HG02623 (cell line): ENCODE data around the gene ZNF331.

Experiments used
- ATAC-seq: cut with Tn5 transposase; IDR thresholded peaks from one replicate; pipeline ENCODE4 v1.9.1; 2021; ENCODE audit warnings: moderate library complexity; ENCODE audit not compliant: unreplicated experiment

ZNF331 gene

GRCh38 chr19:53571339-53571738, 33.4 kb downstream of the ZNF331 start:
- ATAC-seq = no peak

GRCh38 chr19:53576941-53577653, 39.2 kb downstream of the ZNF331 start:
- ATAC-seq = no peak

GRCh38 chr19:53577968-53578367, 40.0 kb downstream of the ZNF331 start:
- ATAC-seq = no peak

DNA sequence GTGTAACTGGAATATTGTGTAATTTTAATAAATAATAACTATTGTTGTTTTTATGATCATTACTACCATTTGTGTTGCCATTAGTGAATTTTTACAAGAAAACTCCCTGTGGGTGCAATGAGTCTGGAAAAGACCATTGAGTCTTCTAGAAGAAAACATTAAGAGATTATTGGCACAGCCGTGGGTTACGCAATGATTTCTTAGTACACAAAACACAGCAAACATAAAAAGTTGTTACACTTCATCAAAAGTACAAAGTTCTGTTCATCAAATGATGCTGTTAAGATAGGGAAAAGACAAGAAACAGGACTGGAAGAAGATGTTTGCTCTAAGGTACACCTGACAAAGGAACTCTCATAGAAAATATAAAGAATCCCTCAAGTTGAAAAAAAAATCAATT, 41.6 kb downstream of the ZNF331 start:
- ATAC-seq = no peak

- no peak for ATAC-seq
These were observed 43.2 kb downstream of the ZNF331 start for GRCh38 chr19:53580871-53581835.

GRCh38 chr19:53581871-53582279, 43.9 kb downstream of the ZNF331 start:
- no peak for ATAC-seq

GRCh38 chr19:53583181-53583580, 45.2 kb downstream of the ZNF331 start:
- ATAC-seq = no peak

- no peak for ATAC-seq
These were observed 48.3 kb downstream of the ZNF331 start for GRCh38 chr19:53586277-53586691.

GRCh38 chr19:53594811-53595509, 57.0 kb downstream of the ZNF331 start:
- ATAC-seq = no peak

- no peak for ATAC-seq
These were observed 57.5 kb downstream of the ZNF331 start for GRCh38 chr19:53595510-53595867.

- ATAC-seq = no peak
These were observed 58.1 kb downstream of the ZNF331 start for GRCh38 chr19:53596056-53596455.

GRCh38 chr19:53597023-53597422, 59.1 kb downstream of the ZNF331 start:
- ATAC-seq = no peak

DNA sequence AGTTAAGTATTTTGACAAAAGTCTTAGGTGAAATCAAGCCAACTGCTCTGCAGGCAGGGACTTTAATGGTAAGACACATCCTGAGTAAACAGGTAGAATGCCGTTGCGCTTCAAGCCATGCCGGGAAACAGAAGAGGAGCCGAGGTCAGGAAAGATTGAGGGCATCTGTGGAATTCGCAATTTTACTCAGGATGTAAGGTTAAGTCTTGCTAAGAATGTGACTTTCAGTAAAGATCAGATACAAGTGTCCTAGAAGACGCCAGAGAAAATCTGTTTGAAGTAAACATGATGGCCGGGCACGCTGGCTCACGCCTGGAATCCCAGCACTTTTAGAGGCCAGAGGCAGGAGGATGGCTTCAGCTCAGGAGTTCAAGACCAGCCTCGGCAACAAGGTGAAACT, 60.4 kb downstream of the ZNF331 start:
- ATAC-seq = no peak

DNA sequence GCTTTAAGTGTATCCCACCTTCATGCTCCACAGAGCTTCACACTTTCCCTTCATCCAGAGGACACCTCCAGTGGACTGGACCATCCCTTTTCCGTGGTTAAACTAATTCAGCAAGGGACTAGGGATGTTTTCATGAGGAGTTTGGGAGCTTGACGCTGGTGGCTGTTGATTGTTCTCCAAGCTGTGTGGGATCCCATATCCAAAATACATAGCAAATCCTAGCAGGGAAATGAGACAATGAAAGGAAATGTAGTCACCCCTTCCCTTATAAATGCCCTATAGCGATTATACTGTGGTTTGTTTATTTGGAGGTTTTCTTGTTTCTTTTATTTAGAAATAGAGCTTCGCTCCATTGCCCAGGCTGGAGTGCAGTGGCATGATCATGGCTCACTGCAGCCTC, 62.3 kb downstream of the ZNF331 start:
- ATAC-seq = no peak

GRCh38 chr19:53606031-53606430, 68.1 kb downstream of the ZNF331 start:
- no peak for ATAC-seq

DNA sequence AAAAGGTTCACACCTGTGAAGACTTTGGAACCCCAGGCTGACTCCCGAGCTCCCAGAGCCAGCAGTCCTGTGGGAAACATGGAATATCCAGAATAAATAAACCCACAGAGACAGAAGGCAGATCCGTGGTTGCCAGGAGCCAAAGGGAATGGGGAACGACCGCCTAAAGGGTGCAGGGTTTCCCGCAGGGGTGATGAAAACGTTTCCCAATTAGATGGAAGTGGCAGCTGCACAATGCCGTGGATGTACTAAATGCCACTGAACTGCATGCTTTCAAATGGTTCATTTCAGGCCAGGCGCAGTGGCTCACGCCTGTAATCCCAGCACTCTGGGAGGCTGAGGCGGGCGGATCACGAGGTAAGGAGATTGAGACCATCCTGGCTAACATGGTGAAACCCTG, 70.4 kb downstream of the ZNF331 start:
- ATAC-seq = no peak

DNA sequence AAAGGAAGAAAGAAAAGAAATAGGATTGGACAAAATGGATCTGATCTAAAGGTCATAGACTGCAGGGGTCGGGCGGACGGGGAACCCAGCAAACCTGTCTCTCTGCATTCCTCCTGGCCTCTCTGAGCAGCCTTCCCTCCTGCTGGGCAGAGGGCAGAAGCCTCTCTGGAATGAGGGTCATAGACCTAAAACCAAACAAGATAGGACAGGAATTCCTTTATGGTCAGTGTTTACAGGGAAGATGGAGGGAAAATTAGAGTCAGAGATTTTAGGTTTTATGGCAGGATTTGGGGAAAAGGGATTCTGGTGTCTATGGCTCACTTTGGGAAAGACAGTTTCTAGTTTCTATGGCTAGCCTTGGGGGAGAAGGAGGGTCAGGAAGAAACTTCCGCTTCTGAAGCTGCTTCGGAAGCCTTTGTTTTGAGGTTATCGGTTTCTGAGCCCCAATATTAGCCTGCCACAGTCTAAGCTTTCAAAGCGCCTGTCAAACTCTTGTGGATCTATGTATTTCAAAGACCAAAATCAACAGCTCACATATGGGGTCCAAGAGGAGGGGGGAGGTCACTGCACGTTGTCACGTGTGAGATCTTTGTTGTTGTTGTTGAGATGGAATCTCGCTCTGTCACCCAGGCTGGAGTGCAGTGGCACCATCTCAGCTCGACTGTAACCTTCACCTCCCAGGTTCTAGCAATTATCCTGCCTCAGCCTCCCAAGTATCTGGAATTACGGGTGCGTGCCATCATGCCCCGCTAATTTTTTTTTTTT, 75.0 kb downstream of the ZNF331 start:
- ATAC-seq = no peak

DNA sequence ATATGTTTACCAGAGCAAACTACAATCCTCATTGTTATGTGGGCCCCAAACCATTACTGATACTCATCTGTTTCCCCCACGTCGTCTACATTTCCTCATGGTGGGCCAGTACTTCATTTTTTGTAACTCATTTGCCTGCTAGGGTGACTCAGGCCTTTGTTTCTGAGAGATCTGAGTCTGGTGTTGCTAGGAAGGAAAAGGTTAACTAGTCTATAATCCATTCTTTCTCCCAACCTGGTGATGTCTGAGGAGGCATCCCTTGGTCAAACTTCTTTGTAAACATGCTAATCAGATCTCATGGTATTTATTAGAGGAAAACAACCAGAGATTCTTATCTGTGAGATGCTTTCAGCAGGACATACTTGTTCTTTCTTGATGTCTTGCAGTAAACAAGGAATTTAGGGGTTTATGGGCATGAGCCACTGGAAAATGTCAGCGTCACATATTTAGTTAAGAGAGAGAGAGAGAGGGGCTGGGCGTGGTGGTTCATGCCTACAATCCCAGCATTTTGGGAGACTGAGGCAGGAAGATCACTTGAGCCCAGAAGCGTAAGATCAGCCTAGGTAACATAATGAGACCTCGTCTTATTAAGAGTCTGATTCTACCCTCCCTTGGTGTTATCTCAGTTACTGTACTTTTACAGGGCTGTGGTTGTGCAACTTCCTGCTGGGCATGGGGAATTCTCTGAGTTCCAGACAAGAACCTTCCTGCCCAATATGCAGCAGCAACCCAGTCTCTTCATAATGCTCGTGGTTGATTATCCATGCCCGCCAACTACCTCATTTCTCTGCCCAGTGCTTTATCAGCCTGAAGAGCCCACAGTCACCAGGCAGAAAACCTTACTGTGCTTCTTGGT, 84.2 kb downstream of the ZNF331 start:
- ATAC-seq = no peak

DNA sequence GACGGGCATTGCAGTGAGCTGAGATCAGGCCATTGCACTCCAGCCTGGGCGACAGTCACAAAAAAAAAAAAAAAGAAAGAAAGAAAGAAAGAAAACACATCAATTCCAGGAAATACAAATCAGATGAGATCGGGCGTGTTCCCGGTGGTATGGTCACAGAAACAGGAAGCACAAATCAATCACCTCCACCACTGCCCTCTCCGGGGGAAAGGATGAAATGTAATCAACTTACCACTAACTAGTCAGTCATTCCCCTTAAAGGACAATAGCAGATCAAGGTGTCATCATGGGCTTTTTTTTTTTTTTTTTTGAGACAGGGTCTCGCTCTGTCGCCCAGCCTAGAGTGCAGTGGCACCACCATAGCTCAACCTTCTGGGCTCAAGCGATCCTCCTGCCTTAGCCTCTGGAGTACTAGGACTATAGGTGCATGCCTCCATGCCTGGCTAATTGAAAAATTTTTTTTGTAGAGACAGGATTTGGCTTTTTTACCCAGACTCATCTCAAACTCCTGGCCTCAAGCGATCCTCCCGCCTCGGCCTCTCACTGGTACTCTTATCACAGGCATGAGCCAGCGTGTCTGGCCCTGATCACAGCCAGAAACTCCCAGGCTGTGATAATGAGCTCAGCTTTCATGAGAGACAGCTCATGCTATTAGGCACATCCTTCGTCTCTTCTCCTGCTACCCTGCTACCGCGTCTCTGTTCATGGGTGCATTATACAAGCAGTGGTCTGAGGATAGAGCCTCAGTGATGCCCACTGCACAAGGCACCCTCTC, 87.0 kb downstream of the ZNF331 start:
- no peak for ATAC-seq
